DND-41 (cell line): ENCODE data around the gene ACTR1A.

ENCODE experiments used
- EZH2 ChIP-seq: IDR thresholded peaks from 3 replicates; pipeline ENCODE4 v1.6.1; 2012; ENCODE audit warnings: borderline replicate concordance, low read depth, mild to moderate bottlenecking, moderate library complexity, low read length, inconsistent platforms; ENCODE audit not compliant: severe bottlenecking
- TF ChIP-seq, protein P1 (sequence below): IDR thresholded peaks from 2 replicates; pipeline ENCODE4 v1.5.1; 2012; ENCODE audit warnings: borderline replicate concordance, low read length, moderate library complexity, mild to moderate bottlenecking; ENCODE audit not compliant: poor library complexity, severe bottlenecking; ENCODE audit errors: extremely low read depth

DNA sequence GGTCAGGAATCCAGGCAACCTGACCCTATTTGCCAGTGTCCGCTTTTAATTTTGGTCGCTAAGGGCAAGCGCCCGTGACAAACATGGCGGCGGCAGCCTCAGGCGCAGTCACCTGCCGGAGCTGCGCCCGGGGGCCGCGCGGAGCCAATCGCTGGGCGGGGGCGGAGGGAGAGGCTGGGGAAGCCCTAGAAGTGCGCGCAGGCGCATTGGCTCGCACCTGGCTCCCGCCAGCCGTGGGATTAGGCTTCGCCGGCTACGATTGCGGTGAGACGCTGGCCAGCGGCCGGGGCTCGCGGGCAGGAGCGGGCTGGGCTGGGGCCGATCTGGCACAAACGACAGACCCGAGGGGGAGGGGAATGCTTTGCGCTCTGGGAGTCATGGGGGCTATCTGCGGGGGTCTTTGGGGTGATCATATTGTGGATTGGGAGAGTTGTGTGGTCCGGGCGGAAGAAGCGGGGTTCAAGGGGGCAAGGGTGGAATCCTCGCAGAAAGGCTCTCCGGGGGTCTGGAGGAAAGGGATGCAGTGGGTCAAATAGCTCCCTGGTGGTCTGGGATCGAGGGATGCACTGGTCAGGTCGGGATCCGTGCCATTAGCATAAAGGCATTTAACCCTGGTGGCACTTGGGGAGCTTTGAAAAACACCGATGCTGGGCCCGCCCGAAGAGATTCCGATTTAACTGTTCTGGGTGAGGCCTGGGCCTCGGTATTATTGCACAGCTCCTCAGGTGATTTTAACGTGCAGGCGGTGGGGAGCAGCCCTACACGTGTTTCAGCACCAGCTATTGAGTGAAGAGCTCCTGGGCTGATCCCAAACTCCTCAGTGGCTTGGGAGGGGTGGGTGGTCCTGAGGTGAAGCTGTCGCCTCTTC is 41.1 kb downstream of the ACTR1A start:
- no peak for TF ChIP-seq EZH2
- TF ChIP-seq, protein P1, sequence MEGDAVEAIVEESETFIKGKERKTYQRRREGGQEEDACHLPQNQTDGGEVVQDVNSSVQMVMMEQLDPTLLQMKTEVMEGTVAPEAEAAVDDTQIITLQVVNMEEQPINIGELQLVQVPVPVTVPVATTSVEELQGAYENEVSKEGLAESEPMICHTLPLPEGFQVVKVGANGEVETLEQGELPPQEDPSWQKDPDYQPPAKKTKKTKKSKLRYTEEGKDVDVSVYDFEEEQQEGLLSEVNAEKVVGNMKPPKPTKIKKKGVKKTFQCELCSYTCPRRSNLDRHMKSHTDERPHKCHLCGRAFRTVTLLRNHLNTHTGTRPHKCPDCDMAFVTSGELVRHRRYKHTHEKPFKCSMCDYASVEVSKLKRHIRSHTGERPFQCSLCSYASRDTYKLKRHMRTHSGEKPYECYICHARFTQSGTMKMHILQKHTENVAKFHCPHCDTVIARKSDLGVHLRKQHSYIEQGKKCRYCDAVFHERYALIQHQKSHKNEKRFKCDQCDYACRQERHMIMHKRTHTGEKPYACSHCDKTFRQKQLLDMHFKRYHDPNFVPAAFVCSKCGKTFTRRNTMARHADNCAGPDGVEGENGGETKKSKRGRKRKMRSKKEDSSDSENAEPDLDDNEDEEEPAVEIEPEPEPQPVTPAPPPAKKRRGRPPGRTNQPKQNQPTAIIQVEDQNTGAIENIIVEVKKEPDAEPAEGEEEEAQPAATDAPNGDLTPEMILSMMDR, result no peak
